Brain microvascular endothelial cell (primary cell): Measurements from ENCODE around the gene RTN4RL1.
A peak's percentile ranks its signal among the peaks of the same experiment; 100 is the strongest.

Experiments
- DNase-seq: peaks from one replicate; pipeline ENCODE4 v3.0.0-alpha.2; 2020
- H3K27ac ChIP-seq: fragments of 250-450 bp; sonication (Bioruptor Pico); 2 replicates; pipeline ENCODE4 v1.5.1; 2020; ENCODE audit warnings: mild to moderate bottlenecking, moderate library complexity
- H3K27me3 ChIP-seq: fragments of 250-450 bp; sonication (Bioruptor Pico); replicated peaks from 2 replicates; pipeline ENCODE4 v1.5.1; 2020; ENCODE audit warnings: mild to moderate bottlenecking
- H3K36me3 ChIP-seq: fragments of 250-450 bp; sonication (Bioruptor Pico); replicated peaks from 2 replicates; pipeline ENCODE4 v1.5.1; 2020; ENCODE audit warnings: mild to moderate bottlenecking
- H3K4me3 ChIP-seq: 2 replicates; pipeline ENCODE4 v1.5.1; 2011; ENCODE audit warnings: low read depth, mild to moderate bottlenecking, control low read depth, low read length, moderate library complexity
- in situ Hi-C: cut with HindIII; loops from 2 replicates; pipeline ENCODE4 v1.10.0; 2017; ENCODE audit warnings: low sequenced_read_pairs, low pct_ligation_motif_present
- TF ChIP-seq, protein P1 (sequence below): IDR thresholded peaks from 2 replicates; pipeline ENCODE4 v1.5.1; 2011; ENCODE audit warnings: low read depth, mild to moderate bottlenecking, moderate library complexity, low read length, control low read depth, inconsistent platforms; ENCODE audit errors: missing control alignments

RTN4RL1 gene

DNA sequence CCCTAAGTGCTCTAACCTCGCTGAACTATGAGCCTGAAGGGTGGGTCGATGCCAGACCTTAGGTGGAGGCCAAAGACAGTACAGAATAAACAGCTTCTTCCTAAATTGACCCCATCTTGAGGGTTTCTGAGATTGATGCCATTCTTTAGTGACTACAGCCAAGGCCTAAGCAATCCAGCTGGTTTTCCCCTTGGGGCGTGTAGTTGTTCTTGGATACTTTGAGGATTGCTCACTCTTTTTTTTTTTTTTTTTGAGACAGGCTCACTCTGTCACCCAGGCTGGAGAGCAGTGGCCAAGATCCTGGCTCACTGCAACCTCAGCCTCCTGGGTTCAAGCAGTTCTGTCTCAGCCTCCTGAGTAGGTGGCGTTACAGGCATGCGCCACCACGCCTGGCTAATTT is 18.7 kb upstream of the RTN4RL1 start:
- TF ChIP-seq, protein P1, sequence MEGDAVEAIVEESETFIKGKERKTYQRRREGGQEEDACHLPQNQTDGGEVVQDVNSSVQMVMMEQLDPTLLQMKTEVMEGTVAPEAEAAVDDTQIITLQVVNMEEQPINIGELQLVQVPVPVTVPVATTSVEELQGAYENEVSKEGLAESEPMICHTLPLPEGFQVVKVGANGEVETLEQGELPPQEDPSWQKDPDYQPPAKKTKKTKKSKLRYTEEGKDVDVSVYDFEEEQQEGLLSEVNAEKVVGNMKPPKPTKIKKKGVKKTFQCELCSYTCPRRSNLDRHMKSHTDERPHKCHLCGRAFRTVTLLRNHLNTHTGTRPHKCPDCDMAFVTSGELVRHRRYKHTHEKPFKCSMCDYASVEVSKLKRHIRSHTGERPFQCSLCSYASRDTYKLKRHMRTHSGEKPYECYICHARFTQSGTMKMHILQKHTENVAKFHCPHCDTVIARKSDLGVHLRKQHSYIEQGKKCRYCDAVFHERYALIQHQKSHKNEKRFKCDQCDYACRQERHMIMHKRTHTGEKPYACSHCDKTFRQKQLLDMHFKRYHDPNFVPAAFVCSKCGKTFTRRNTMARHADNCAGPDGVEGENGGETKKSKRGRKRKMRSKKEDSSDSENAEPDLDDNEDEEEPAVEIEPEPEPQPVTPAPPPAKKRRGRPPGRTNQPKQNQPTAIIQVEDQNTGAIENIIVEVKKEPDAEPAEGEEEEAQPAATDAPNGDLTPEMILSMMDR, result no peak
- Histone ChIP-seq H3K4me3 (no peak overlapping the region), H3K27me3 (no peaks in the 10 kb centered on the region), H3K36me3 (peaks cover 5% of the 10 kb centered on the region), H3K27ac (peak overlapping the region; percentile 4)
- no peak for DNase-seq
- in situ Hi-C loops, result no loop called here

DNA sequence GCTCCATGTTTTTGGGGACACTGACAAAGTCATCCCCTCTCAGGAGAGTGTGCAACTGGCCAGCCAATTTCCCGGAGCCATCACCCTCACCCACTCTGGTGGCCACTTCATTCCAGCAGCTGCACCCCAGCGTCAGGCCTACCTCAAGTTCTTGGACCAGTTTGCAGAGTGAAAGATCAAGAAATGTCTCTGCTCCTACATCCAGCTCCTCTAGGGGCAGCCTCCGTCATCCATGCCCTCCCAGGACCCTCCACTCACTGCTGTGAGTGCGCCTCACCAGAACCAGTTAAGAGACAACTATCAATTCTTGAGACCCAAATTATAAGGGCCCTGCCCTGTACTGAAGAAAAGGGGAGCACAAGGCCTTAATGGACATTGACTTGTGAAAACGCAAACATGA is 17.8 kb upstream of the RTN4RL1 start:
- peak overlapping the region; percentile 85 for H3K4me3 ChIP-seq
- H3K27me3 ChIP-seq, result no peaks in the 10 kb centered on the region
- no peak overlapping the region for H3K27ac ChIP-seq
- TF ChIP-seq, protein P1, result peak; percentile 30
- in situ Hi-C loops, result no loop called here
- no peak for DNase-seq
- peaks cover 10% of the 10 kb centered on the region for H3K36me3 ChIP-seq

DNA sequence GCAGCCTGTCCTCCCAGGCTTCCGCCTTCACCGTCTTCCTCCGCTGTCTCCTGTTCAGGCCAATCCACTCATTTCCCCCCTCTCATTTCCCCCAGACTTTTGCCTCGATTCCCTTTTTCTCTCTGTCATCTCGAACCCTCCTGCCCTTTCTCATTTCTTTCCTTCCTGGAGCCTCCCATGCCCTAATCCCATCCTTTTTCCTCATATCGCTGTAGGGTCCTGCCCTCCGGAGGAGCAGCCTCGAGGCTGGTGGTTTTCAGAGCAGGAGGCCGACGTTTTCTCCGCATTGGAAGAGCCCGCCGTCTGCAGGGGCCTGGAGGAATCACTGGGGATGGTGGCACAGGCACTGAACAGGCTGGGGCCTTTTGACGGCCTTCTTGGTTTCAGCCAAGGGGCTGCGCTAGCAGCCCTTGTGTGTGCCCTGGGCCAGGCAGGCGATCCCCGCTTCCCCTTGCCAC is 17.3 kb upstream of the RTN4RL1 start:
- Histone ChIP-seq H3K27me3 (no peaks in the 10 kb centered on the region), H3K4me3 (peak overlapping the region; percentile 85), H3K36me3 (peaks cover 10% of the 10 kb centered on the region), H3K27ac (peak overlapping the region; percentile 88)
- no peak for DNase-seq
- in situ Hi-C loops, result no loop called here
- TF ChIP-seq, protein P1, result peak; percentile 67

DNA sequence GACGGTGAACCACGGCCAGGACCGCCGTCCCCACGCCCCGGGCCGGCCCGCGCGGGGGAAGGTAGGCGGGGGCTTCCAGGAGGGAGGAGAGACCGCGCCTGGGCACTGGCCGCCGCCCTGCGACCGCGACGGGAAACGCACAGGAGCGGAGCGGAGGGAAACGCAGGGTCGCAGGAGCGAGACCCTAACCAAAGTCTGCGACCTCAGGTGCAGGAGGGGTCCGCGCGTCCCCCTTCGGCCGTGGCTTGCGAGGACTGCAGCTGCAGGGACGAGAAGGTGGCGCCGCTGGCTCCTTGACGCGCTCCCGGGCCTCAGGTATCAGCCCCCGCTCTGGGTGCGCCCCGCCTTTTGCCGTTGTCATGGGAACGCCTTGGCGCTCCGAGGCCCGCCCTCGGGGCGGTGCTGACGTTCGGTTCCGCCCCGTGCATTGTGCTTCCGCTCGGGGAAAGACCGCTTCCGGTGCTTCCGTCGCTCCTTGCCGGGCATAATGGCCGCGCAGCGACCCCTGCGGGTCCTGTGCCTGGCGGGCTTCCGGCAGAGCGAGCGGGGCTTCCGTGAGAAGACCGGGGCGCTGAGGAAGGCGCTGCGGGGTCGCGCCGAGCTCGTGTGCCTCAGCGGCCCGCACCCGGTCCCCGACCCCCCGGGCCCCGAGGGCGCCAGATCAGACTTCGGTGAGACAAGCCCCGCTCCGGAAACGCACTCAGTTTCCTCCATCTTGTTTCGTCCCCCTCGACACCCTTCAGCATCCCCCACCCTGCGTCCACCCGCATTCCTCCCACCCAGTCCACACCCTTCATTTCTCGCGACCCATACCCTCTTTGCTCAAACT is 16.6 kb upstream of the RTN4RL1 start, which contains the start of gene OVCA2:
TSS of gene OVCA2 (plus strand) at position 462 of the 829 bp plus-strand sequence. CDS start at position 488, 26 bp downstream.
- TF ChIP-seq, protein P1, result peak; percentile 59
- Histone ChIP-seq H3K27me3 (no peaks in the 10 kb centered on the region), H3K36me3 (peaks cover 12% of the 10 kb centered on the region), H3K27ac (peak within 1 kb of the TSS; percentile 88), H3K4me3 (peak within 1 kb of the TSS; percentile 85)
- DNase-seq, result peak; percentile 87
- in situ Hi-C loops, result no loop called here

DNA sequence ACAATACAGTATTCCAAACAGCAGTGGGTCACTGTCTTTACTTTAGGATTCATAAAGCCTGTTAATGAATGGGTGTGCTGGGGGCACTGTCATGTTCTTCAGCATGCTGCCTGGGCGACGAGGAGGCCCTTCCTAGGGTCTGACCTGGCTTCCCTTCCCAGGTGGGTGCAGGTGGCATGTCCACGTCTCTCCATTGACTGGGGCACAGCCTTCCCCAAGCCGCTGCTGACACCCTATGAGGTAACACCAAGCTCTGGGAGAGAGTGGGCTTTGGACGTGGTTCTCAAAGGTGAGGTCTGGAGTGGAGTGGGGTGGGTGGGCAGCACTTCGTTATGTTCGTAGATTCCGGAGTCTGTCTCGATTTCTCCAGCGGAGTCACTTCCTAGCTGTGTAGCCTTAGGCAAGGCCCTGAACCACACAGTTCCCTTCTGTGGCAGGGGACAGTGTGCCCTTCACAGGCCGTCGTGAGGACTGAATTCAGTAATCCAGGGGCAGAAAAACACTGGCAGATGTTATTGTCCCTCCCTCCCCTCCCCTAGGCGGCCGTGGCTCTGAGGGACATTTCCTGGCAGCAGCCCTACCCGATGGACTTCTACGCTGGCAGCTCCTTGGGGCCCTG is 15.9 kb upstream of the RTN4RL1 start:
- in situ Hi-C loops, result no loop called here
- Histone ChIP-seq H3K4me3 (peak overlapping the region; percentile 85), H3K27ac (peak overlapping the region; percentile 88), H3K27me3 (no peaks in the 10 kb centered on the region), H3K36me3 (peaks cover 17% of the 10 kb centered on the region)
- TF ChIP-seq, protein P1, result no peak
- no peak for DNase-seq
